Calu3 (cell line): ENCODE data around the gene MMP23B. TPM values are rescaled to one million over a fixed set of nuclear protein-coding genes. Genes with fewer than 3 reads are reported as not detected.

ENCODE experiments used
- BruUV-seq: library from RNA; stranded (reverse); fragments of 400-500 nt; replicated peaks from 2 replicates; lab custom pipeline; 2021; lab: Mats Ljungman, UMichigan
- CTCF ChIA-PET: fragments of 300-600 bp; sonication (Branson Sonifier 250); formaldehyde crosslinking; loops from one replicate; lab custom pipeline; 2022; ENCODE audit warnings: antibody characterized with exemption; lab: Charles Lee
- DNase-seq: peaks from one replicate; pipeline ENCODE4 v3.0.0; 2022
- H3K27ac Mint-ChIP-seq: one replicate; pipeline ENCODE4 v1.8.0; 2022; ENCODE audit warnings: mixed read lengths; ENCODE audit not compliant: unreplicated experiment
- H3K27me3 Mint-ChIP-seq: one replicate; pipeline ENCODE4 v1.8.0; 2022; ENCODE audit warnings: mixed read lengths; ENCODE audit not compliant: unreplicated experiment
- H3K36me3 Mint-ChIP-seq: one replicate; pipeline ENCODE4 v1.8.0; 2022; ENCODE audit warnings: mild to moderate bottlenecking, moderate library complexity, mixed read lengths; ENCODE audit not compliant: insufficient read depth, unreplicated experiment
- H3K4me1 Mint-ChIP-seq: one replicate; pipeline ENCODE4 v1.8.0; 2022; ENCODE audit warnings: mild to moderate bottlenecking, low read depth, mixed read lengths; ENCODE audit not compliant: unreplicated experiment
- H3K4me3 Mint-ChIP-seq: one replicate; pipeline ENCODE4 v1.8.0; 2022; ENCODE audit warnings: mild to moderate bottlenecking, low read depth, moderate library complexity, mixed read lengths; ENCODE audit not compliant: unreplicated experiment
- H3K9me3 Mint-ChIP-seq: one replicate; pipeline ENCODE4 v1.8.0; 2022; ENCODE audit warnings: low read depth, mixed read lengths; ENCODE audit not compliant: unreplicated experiment
- intact Hi-C: fragments of 100-400 bp; cut with micrococcal nuclease; formaldehyde crosslinking; loops from one replicate; pipeline ENCODE4 v1.10.0; 2022; ENCODE audit not compliant: unreplicated experiment
- total RNA-seq: library from RNA; stranded (reverse); gene quantifications from 2 replicates; pipeline ENCODE4 v1.2.3, GENCODE V29; 2022
- TF ChIP-seq, protein P1 (sequence below): fragments of 200-600 bp; IDR thresholded peaks from one replicate; pipeline ENCODE4 v1.8.0; 2022; ENCODE audit warnings: antibody characterized with exemption; ENCODE audit not compliant: unreplicated experiment

MMP23B gene
- total RNA-seq, 1 experiment from 2014 or later: 1.9 TPM

GRCh38 chr1:1625824-1626206, 6.2 kb upstream of the MMP23B start:
- BruUV-seq: no TSS peak
- no peak for DNase-seq
- Mint-ChIP-seq H3K4me1 (no peaks in the 10 kb centered on the region), H3K27me3 (no peaks in the 10 kb centered on the region), H3K36me3 (peaks cover 5% of the 10 kb centered on the region), H3K4me3 (no peak overlapping the region), H3K27ac (no peak overlapping the region), H3K9me3 (no peaks in the 10 kb centered on the region)
- intact Hi-C loops: no loop called here
- TF ChIP-seq, protein P1, sequence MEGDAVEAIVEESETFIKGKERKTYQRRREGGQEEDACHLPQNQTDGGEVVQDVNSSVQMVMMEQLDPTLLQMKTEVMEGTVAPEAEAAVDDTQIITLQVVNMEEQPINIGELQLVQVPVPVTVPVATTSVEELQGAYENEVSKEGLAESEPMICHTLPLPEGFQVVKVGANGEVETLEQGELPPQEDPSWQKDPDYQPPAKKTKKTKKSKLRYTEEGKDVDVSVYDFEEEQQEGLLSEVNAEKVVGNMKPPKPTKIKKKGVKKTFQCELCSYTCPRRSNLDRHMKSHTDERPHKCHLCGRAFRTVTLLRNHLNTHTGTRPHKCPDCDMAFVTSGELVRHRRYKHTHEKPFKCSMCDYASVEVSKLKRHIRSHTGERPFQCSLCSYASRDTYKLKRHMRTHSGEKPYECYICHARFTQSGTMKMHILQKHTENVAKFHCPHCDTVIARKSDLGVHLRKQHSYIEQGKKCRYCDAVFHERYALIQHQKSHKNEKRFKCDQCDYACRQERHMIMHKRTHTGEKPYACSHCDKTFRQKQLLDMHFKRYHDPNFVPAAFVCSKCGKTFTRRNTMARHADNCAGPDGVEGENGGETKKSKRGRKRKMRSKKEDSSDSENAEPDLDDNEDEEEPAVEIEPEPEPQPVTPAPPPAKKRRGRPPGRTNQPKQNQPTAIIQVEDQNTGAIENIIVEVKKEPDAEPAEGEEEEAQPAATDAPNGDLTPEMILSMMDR: no peak
- CTCF ChIA-PET: no interaction called here

DNA sequence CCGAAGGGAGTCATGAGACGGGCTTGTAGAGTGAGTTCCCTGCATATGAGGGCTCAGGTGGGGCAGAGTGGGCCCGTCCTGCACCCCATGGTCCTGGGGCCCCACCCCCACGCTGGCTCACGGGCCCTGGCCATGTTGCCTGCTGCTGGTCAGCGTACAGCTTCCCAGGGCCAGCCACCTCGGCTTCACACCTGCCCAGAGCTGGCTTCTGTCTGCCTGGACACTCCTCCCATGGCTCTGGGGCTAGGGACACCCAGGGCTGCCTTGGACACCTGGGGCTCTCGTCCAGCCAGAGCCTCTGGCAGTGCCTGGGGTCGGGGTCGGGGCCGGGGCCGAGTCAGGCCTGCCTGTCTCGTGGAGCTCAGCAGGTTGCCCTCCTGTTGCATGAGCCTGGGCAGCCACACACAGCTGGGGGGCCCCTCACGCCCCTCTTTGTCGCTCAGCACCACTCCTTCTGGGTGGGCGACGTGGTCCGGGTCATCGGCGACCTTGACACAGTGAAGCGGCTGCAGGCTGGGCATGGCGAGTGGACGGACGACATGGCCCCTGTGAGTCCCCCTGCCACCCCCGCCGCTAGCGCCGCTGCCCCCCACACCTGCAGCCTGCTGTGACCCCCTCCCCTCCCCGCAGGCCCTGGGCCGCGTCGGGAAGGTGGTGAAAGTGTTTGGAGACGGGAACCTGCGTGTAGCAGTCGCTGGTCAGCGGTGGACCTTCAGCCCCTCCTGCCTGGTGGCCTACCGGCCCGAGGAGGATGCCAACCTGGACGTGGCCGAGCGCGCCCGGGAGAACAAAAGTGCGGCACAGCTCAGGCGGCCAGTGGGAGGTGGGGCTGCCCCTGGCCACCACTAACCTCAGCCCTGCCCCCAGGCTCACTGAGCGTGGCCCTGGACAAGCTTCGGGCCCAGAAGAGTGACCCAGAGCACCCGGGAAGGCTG, 5.5 kb upstream of the MMP23B start:
- DNase-seq: no peak
- Mint-ChIP-seq H3K9me3 (no peaks in the 10 kb centered on the region), H3K4me1 (no peaks in the 10 kb centered on the region), H3K36me3 (peaks cover 5% of the 10 kb centered on the region), H3K27ac (no peak overlapping the region), H3K27me3 (no peaks in the 10 kb centered on the region), H3K4me3 (no peak overlapping the region)
- BruUV-seq: no TSS peak
- TF ChIP-seq, protein P1: no peak
- intact Hi-C loops: no loop called here
- CTCF ChIA-PET: no interaction called here

DNA sequence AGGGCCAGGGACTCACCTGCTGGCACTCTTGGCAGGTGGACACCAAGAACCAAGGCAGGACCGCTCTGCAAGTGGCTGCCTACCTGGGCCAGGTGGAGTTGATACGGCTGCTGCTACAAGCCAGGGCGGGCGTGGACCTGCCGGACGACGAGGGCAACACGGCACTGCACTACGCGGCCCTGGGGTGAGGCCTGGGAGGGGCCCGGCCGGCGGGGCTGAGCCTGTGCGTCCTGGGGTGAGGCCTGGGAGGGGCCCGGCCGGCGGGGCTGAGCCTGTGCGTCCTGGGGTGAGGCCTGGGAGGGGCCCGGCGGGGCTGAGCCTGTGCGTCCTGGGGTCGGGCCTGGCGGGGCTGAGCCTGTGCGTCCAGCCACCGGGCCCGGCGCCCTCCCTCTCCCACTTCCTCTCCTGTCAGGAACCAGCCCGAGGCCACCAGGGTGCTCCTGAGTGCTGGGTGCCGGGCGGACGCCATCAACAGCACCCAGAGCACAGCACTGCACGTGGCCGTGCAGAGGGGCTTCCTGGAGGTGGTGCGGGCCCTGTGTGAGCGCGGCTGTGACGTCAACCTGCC, 4.6 kb upstream of the MMP23B start:
- DNase-seq: no peak
- intact Hi-C loops: no loop called here
- H3K4me1 Mint-ChIP-seq: no peaks in the 10 kb centered on the region
- no peaks in the 10 kb centered on the region for H3K9me3 Mint-ChIP-seq
- BruUV-seq: no TSS peak
- H3K27me3 Mint-ChIP-seq: no peaks in the 10 kb centered on the region
- TF ChIP-seq, protein P1: no peak
- peaks cover 5% of the 10 kb centered on the region for H3K36me3 Mint-ChIP-seq
- H3K4me3 Mint-ChIP-seq: no peak overlapping the region
- no peak overlapping the region for H3K27ac Mint-ChIP-seq
- CTCF ChIA-PET: no interaction called here

GRCh38 chr1:1627829-1628753, 3.9 kb upstream of the MMP23B start:
- H3K4me1 Mint-ChIP-seq: no peaks in the 10 kb centered on the region
- no peak overlapping the region for H3K27ac Mint-ChIP-seq
- no TSS peak for BruUV-seq

More at GRCh38 chr1:1627829-1628753, 3.9 kb upstream of the MMP23B start:
- H3K4me3 Mint-ChIP-seq: no peak overlapping the region
- DNase-seq: no peak
- no peaks in the 10 kb centered on the region for H3K9me3 Mint-ChIP-seq
- peaks cover 5% of the 10 kb centered on the region for H3K36me3 Mint-ChIP-seq
- no peaks in the 10 kb centered on the region for H3K27me3 Mint-ChIP-seq
- TF ChIP-seq, protein P1: no peak
- CTCF ChIA-PET: no interaction called here
- intact Hi-C loops: no loop called here
